Left renal pelvis (tissue), 4 donors: ENCODE results near the gene ING3. TPM values are rescaled to one million over a fixed set of nuclear protein-coding genes. Genes with fewer than 3 reads are reported as not detected.

Experiments
- DNase-seq, 4 donors: peaks; one replicate each; pipeline ENCODE4 v3.0.0-alpha.2; 2013; ENCODE audit warnings: low read depth in 4 of 4, low spot score in 3 of 4
- polyA plus RNA-seq, 4 donors: library from polyadenylated mRNA; unstranded; fragments of 120-200 nt; gene quantifications; one replicate each; pipeline ENCODE4 v1.2.1, GENCODE V29; 2013; ENCODE audit not compliant: insufficient read length in 4 of 4

The ING3 gene
- polyA plus RNA-seq, 4 donors, result 34.5 to 49.2 (median 37.9) TPM

DNA sequence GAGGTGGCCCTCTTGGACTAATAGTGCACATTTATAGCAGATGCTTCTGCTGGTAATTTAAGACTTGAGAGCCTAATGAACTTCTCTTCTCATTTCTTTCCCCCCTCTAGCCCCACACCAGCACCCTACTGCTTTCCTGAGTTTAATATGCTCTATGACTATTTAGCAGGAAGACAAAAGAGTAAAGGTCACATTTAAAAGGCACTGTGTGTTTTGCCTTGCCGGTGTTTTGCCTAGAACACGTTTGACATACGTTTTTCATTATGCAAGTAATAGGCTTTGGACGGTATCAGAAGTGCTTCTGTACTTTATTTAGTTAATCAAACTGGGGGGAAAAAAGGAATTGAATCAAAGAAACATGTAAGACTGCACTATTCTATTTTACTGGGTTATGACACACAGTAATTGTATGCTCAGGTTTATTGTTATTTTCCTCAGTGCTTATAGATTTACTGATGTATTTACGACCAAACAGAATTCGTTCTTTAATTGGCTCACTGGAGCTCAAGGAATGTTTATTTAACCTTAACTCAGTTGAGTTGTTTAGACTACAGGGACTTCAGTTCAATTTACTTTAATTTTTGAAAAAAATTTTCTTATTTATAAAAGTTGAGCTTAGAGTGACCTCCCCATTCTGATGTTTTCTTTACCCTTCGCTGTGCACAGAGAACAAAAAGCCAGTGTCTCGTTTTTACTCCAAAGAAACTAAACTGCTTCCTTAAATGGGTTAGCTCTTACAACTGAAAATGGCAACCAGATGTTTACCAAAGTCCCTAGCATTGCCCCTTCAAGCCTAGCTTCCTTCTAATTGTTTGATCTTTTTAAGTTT, 73.3 kb downstream of the ING3 start:
- DNase-seq, result no peak

DNA sequence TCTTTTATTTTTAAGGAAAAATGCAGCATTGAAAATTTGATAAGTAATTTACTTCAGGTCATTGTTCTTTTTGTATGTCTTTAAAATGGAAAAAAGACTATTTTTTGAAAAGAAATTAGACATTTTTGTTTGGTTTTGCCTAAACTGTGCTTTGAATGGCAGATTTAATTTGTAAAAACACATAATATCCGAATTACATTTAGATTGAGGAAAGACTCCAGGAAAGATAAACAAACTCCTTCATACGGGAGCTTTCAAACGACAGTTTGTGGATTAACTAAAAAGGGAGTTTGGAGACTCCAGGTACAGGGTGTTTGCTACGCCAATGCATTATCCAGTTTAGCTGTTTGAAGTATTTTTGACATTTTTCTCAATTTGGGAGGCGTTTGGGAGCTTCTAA, 74.0 kb downstream of the ING3 start:
- DNase-seq, result no peak

DNA sequence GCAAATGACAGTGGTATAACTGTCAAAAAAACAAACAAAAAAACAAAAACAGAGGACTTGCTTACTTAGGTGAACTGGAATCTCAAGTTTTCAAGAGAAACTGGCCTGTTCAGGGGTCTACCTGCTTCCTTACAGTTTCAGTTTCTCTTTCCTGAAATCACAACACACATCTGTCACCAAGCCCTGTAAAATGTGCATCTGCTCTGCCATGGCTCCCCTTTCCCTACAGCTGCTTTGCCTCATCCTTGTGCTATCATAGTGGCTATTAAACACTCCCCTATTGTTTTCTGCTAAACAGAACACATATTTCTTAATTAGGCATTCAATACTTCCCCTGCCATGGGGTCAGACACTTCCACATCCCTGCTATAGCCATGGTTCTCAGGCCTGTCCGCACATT, 75.6 kb downstream of the ING3 start:
- DNase-seq, result no peak

DNA sequence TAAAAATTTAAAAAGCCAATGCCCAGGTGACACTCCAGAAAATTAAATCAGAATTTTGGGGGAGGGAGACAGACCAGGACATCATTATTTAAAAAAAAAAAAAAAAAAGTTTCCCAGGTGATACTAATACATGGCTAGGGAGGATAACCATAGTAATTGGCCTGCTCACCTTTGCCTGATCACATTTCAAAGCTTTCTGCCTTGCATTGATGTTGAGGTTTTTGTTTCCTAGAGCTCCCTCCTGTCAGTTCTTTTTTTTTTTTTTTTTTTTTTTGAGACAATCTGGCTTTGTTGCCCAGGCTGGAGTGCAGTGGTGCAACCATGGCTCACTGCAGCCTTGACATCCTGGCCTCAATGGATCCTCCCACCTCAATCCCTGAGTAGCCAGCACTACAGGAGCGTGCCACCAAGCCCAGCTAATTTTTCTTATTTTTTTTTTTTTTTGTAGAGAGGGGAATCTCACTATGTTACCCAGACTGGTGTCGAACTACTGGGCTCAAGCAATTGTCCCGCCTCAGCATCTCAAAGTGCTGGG, 76.1 kb downstream of the ING3 start:
- no peak for DNase-seq

Other genes starting within 250 kb of the ING3 start
- gene TSPAN12, start 92.6 kb upstream of the ING3 start, polyA plus RNA-seq, result 100 to 1,000 TPM in 3 of 4 donors, 10 to 100 TPM in 1; 18.1 to 183 (median 167) TPM
- 10 to 100 TPM; 33.4 to 50.9 (median 36.8) TPM for gene CPED1, start 37.9 kb downstream of the ING3 start, polyA plus RNA-seq